Ovary (tissue), 9 donors: ENCODE data around the gene PFKFB2. TPM values are rescaled to one million over a fixed set of nuclear protein-coding genes. Genes with fewer than 3 reads are reported as not detected.

ENCODE experiments used
- DNase-seq, 5 donors: peaks; one replicate each; pipeline ENCODE4 v3.0.0-alpha.2; 2019 to 2020
- H3K27ac ChIP-seq, 2 donors: fragments of 200-600 bp; one replicate each; pipeline versions ENCODE4 v1.5.1 to v1.8.0; 2019 to 2022
- H3K27me3 ChIP-seq: fragments of 200-600 bp; one replicate; pipeline ENCODE4 v1.8.0; 2022
- H3K36me3 ChIP-seq: fragments of 200-600 bp; sonication (generic); one replicate; pipeline ENCODE4 v1.5.1; 2019
- H3K4me1 ChIP-seq: one replicate; pipeline ENCODE4 v1.8.1; 2013; ENCODE audit warnings: mild to moderate bottlenecking, moderate library complexity; ENCODE audit not compliant: insufficient read depth
- H3K4me3 ChIP-seq: fragments of 200-600 bp; sonication (generic); one replicate; pipeline ENCODE4 v1.5.1; 2017
- H3K9me3 ChIP-seq, 2 donors: fragments of 200-600 bp in 1 of 2; sonication (generic) in 1 of 2; one replicate each; pipeline versions ENCODE4 v1.5.1 to v1.8.1; 2013 to 2019; ENCODE audit warnings: mild to moderate bottlenecking in 1 of 2, moderate library complexity in 1 of 2
- CTCF ChIP-seq, 3 donors: fragments of 450-650 bp in 2 of 3; fragments of 200-600 bp in 1 of 3; IDR thresholded peaks; one replicate each; pipeline versions ENCODE4 v1.5.1 to v1.8.0; 2016 to 2022; ENCODE audit warnings: antibody characterized with exemption in 3 of 3, mild to moderate bottlenecking in 1 of 3
- EP300 ChIP-seq: sonication (generic); formaldehyde crosslinking; IDR thresholded peaks from one replicate; pipeline ENCODE4 v1.6.1; 2017; ENCODE audit warnings: antibody characterized with exemption
- POLR2A ChIP-seq: fragments of 450-650 bp; IDR thresholded peaks from one replicate; pipeline ENCODE4 v1.6.1; 2017; ENCODE audit warnings: antibody characterized with exemption, mild to moderate bottlenecking, moderate library complexity
- WGBS, 3 donors: extraction: QIAGEN DNeasy Blood & Tissue Kit in 1 of 3; methylation state at CpG; one replicate each; pipeline versions ENCODE4 v1.1.5 to v1.1.7; 2013 to 2017; 5-methylcytosine and 5-hydroxymethylcytosine counted together
- intact Hi-C, 4 donors: fragments of 100-400 bp; cut with DNase I; formaldehyde crosslinking; loops; one replicate each; pipeline versions ENCODE4 v1.11.0 to v1.15.1; 2022 to 2023
- polyA plus RNA-seq, 2 donors: library from polyadenylated mRNA; stranded (reverse); fragments of 200-250 nt in 1 of 2; fragments of 350-450 nt in 1 of 2; fragmentation: Illumina TruSeq in 1 of 2; extraction: RNeasy Lipid Tissue Mini Kit (QIAGEN cat#74804) in 1 of 2; gene quantifications; one replicate each; pipeline ENCODE4 v1.2.3, GENCODE V29; 2013 to 2014
- total RNA-seq, 7 donors: library from RNA; depleted of rRNA in 2 of 7; stranded (reverse); fragments of >200 nt in 2 of 7; fragmentation: NEBNext Ultra II Directional in 3 of 7; extraction: Animal tissue kit (Norgen Biotek cat#: 25700) in 3 of 7; gene quantifications; one replicate each; pipeline versions ENCODE4 v1.1.0 to v1.2.4, GENCODE V29; 2016 to 2023
- donor health status: DM: no; HTN: no; CAD: no; lungs with moderate emphysema.
- donor health status: DM: no; HTN: no; CAD: no.
- donor health status: Bipolar disorder and iron deficiency.
- donor health status: DM: yes; HTN: yes; CAD: no.
- donor health status: DM: no; HTN: no; CAD: no.
- donor health status: DM: yes; HTN: yes; CAD: no.

Gene PFKFB2
- total and polyA plus RNA-seq, 9 donors: 3.0 to 11.4 (median 7.7) TPM

- 42 to 54% (median 46%) methylated on average over 4 of the region's 4 CpGs for WGBS, 3 donors
- intact Hi-C loops: loop anchor here in 1 of 4 donors (10.0 kb wide), 1 partner anchor 345 kb away; no protein-coding TSS in a partner anchor
- no peaks in the 10 kb centered on the region for H3K36me3 ChIP-seq
Measured at GRCh38 chr1:207059881-207060280, 6.8 kb downstream of the PFKFB2 start.

DNA sequence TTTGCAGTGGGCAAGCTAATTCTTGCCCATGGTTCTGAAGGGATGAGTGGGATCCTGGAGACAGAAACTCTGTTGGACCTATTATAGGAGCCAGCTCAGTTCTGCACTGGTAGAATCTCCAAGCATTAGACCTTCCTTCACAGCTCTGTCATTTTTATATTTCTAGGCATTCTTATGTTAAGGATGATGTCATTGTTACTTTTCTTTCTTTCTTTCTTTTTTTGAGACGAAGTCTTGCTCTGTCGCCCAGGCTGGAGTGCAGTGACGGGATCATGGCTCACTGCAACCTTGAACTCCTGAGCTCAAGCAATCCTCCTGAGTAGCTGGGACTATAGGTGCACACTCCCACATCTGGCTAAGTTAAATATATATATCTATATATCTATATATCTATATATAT lies 7.5 kb downstream of the PFKFB2 start:
- Histone ChIP-seq H3K27ac (no peak overlapping the region), H3K36me3 (no peaks in the 10 kb centered on the region), H3K27me3 (no peaks in the 10 kb centered on the region), H3K4me1 (no peaks in the 10 kb centered on the region), H3K9me3 (no peaks in the 10 kb centered on the region), H3K4me3 (no peak overlapping the region)
- intact Hi-C loops: no loop called here
- WGBS, 3 donors: 59 to 91% (median 74%) methylated on average over 3 of the region's 3 CpGs
- TF ChIP-seq POLR2A (no peak), CTCF (IDR thresholded peaks at IDR 0.05) (no peak), EP300 (no peak)
- no peak for DNase-seq

More at GRCh38 chr1:207059881-207060280, 6.8 kb downstream of the PFKFB2 start:
- H3K4me1 ChIP-seq: no peaks in the 10 kb centered on the region
- no peak for TF ChIP-seq POLR2A
- TF ChIP-seq CTCF (IDR thresholded peaks at IDR 0.05): no peak
- no peak for TF ChIP-seq EP300
- H3K27ac ChIP-seq: no peak overlapping the region
- H3K9me3 ChIP-seq: no peaks in the 10 kb centered on the region
- no peak overlapping the region for H3K4me3 ChIP-seq
- H3K27me3 ChIP-seq: no peaks in the 10 kb centered on the region
- no peak for DNase-seq

DNA sequence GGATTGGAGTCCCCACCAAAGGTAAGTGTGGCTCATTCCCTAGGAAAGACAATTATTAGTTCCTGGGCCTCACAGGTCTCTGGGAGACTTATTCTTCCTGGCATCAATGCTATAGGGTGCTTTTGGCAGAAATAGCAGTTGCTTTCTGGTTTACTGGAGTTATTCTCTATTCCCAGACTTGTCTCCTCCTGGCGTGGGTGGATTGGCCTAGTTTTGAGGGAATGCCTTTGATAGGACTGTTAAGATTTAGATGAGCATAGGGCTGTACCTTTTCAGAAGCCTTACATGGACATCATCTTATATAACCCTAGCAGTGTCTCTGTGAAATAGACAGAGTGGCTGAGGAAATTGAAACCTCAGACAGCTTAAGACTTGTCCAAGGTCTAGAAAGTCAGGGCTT lies 9.0 kb downstream of the PFKFB2 start:
- WGBS, 3 donors: 91 to 100% (median 94%) methylated on average over 1 of the region's 1 CpG
- no peak for DNase-seq
- H3K36me3 ChIP-seq: no peaks in the 10 kb centered on the region

DNA sequence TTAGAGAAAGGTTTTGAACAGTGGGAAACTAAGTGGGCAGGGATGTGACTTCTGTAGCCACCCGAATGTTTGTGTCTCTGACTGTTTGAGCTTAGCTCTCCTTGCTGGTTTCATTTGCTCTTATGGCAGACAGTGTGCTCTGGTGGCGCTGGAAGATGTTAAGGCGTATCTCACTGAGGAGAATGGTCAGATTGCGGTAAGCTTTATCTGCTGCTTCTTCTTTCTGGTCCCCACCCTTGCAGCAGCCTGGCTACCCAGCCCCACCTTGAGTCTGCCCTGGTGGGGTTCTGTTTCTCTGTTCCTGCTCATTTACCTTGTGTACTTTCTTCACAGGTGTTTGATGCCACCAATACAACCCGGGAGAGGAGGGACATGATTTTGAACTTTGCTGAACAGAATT lies 9.9 kb downstream of the PFKFB2 start:
- no peak for TF ChIP-seq EP300
- no peak for TF ChIP-seq POLR2A
- no peak for TF ChIP-seq CTCF (IDR thresholded peaks at IDR 0.05)
- Histone ChIP-seq H3K27ac (no peak overlapping the region), H3K9me3 (no peaks in the 10 kb centered on the region), H3K4me1 (no peaks in the 10 kb centered on the region), H3K27me3 (no peaks in the 10 kb centered on the region), H3K4me3 (no peak overlapping the region), H3K36me3 (no peaks in the 10 kb centered on the region)
- intact Hi-C loops: no loop called here
- DNase-seq: no peak
- WGBS, 3 donors: 91 to 96% (median 93%) methylated on average over 5 of the region's 5 CpGs

More for the DNA sequence above, 9.0 kb downstream of the PFKFB2 start:
- intact Hi-C loops: no loop called here
- TF ChIP-seq EP300: no peak
- no peak for TF ChIP-seq CTCF (IDR thresholded peaks at IDR 0.05)
- no peak for TF ChIP-seq POLR2A
- Histone ChIP-seq H3K9me3 (no peaks in the 10 kb centered on the region), H3K4me3 (no peak overlapping the region), H3K4me1 (no peaks in the 10 kb centered on the region), H3K27me3 (no peaks in the 10 kb centered on the region), H3K27ac (no peak overlapping the region)
